ENCODE results near the gene GDF2. TPM values are rescaled to one million over a fixed set of nuclear protein-coding genes. Genes with fewer than 3 reads are reported as not detected.

Gene GDF2
- total and polyA plus RNA-seq, 10 of the 15 experiments (the other 5 are each of a cell fraction or from before 2014, with no cell fraction given): not detected

- no peak for FAIRE-seq
- Histone ChIP-seq H4K20me1 (ENCODE audit: control insufficient read depth, insufficient read depth) (no peaks in the 10 kb centered on the region), H3K27me3 (replicated peaks in 1 of 2; ENCODE audit: control insufficient read depth in 2 of 2, insufficient read depth in 2 of 2, low read length in 1 of 2) (no peaks in the 10 kb centered on the region; a peak in 1 of 4 replicates), H3K9ac (ENCODE audit: control insufficient read depth, insufficient read depth, low read length) (no peak overlapping the region), H3K4me1 (ENCODE audit: control insufficient read depth, insufficient read depth, low read length) (no peaks in the 10 kb centered on the region), H3K4me3 (no peak overlapping the region), H2AFZ (ENCODE audit: control insufficient read depth, low read depth, low read length) (no peak overlapping the region), H3K27ac (ENCODE audit: control insufficient read depth, insufficient read depth) (no peak overlapping the region), H3K79me2 (ENCODE audit: control insufficient read depth, insufficient read depth, low read length) (no peaks in the 10 kb centered on the region), H3K9me3 (replicated peaks; ENCODE audit: control insufficient read depth, insufficient read depth, low read length) (no peaks in the 10 kb centered on the region), H3K4me2 (ENCODE audit: control insufficient read depth, insufficient read depth) (no peak overlapping the region), H3K36me3 (ENCODE audit: control insufficient read depth in 2 of 2, insufficient read depth in 2 of 2, low read length in 1 of 2) (no peaks in the 10 kb centered on the region)
- no peak for DNase-seq (ENCODE audit: low read depth, low spot score)
- intact Hi-C loops (cut with micrococcal nuclease; ENCODE audit: unreplicated experiment): no loop called here
- no TSS peak for BruUV-seq (replicated peaks)
- ChIA-PET POLR2A (no interaction called here), RAD21 (ENCODE audit: unreplicated experiment) (interaction anchor here (0.9 kb wide), 1 partner anchor 239 kb away, joined by 3 read pairs; no protein-coding TSS in a partner anchor), SMC1A (ENCODE audit: uncharacterized antibody, unreplicated experiment) (no interaction called here), CTCF (interaction anchor here (0.8 kb wide), 1 partner anchor 239 kb away, joined by 3 read pairs; no protein-coding TSS in a partner anchor)
- TF ChIP-seq NFYB (IDR thresholded peaks at IDR 0.05; ENCODE audit: insufficient read depth, low read depth, low read length): no peak
- TF ChIP-seq RB1 (IDR thresholded peaks at IDR 0.05; ENCODE audit: borderline replicate concordance): no peak
- no peak for TF ChIP-seq SRF (IDR thresholded peaks at IDR 0.05; ENCODE audit: low read depth in 2 of 2, low read length in 2 of 2)
- no peak for TF ChIP-seq FOS (IDR thresholded peaks at IDR 0.05; ENCODE audit: borderline replicate concordance, extremely low read depth, insufficient read length)
- TF ChIP-seq KLF5 (IDR thresholded peaks at IDR 0.05; ENCODE audit: partially characterized antibody): no peak
- TF ChIP-seq EP300 (IDR thresholded peaks at IDR 0.05; ENCODE audit: borderline replicate concordance in 1 of 2, control insufficient read depth in 1 of 2, low read depth in 2 of 2, low read length in 2 of 2): no peak
- no peak for TF ChIP-seq CBFB (IDR thresholded peaks at IDR 0.05; ENCODE audit: low read depth)
- TF ChIP-seq RBBP5 (conservative IDR thresholded peaks at IDR 0.05): no peak
- TF ChIP-seq ZSCAN29 (IDR thresholded peaks at IDR 0.05): no peak
- ATAC-seq: no peak
- 38% methylated on average over 4 of the region's 4 CpGs for WGBS (ENCODE audit: insufficient coverage, insufficient replicate concordance, low lambda C conversion rate, missing lambda C conversion rate)
- in situ Hi-C loops (cut with MboI): no loop called here
These were observed 35.5 kb upstream of the GDF2 start for GRCh38 chr10:47286591-47287315.

Measured in GM12878 (cell line).